Activated CD4-positive, alpha-beta T cell treated with anti-CD3 and anti-CD28 coated beads, Interleukin-2, amount 50 U/mL, for 1 hour (primary cell): Measurements from ENCODE around the gene RPN1.

ENCODE experiments used
- DNase-seq: peaks from one replicate; pipeline ENCODE4 v3.0.0-alpha.2; 2020

Gene RPN1

GRCh38 chr3:128648940-128649663, 1.5 kb downstream of the RPN1 start:
- no peak for DNase-seq

GRCh38 chr3:128648402-128648801, 2.2 kb downstream of the RPN1 start:
- no peak for DNase-seq

- no peak for DNase-seq
These were observed 3.3 kb downstream of the RPN1 start for GRCh38 chr3:128647307-128647706.

- DNase-seq = no peak
These were observed 16.5 kb downstream of the RPN1 start for GRCh38 chr3:128634075-128634611.

GRCh38 chr3:128632301-128632700, 18.3 kb downstream of the RPN1 start:
- DNase-seq = no peak

GRCh38 chr3:128629936-128630335, 20.7 kb downstream of the RPN1 start:
- no peak for DNase-seq

GRCh38 chr3:128625409-128625945, 25.1 kb downstream of the RPN1 start:
- no peak for DNase-seq

- DNase-seq = no peak
These were observed 26.0 kb downstream of the RPN1 start for GRCh38 chr3:128624526-128625138.

GRCh38 chr3:128623762-128624176, 26.8 kb downstream of the RPN1 start:
- DNase-seq = no peak

- DNase-seq = no peak
These were observed 28.7 kb downstream of the RPN1 start for GRCh38 chr3:128621931-128622330.

GRCh38 chr3:128621234-128621633, 29.4 kb downstream of the RPN1 start:
- DNase-seq = no peak

- DNase-seq = no peak
These were observed 30.3 kb downstream of the RPN1 start for GRCh38 chr3:128620268-128620691.

GRCh38 chr3:128619146-128619890, 31.3 kb downstream of the RPN1 start:
- DNase-seq = no peak

GRCh38 chr3:128618398-128618726, 32.3 kb downstream of the RPN1 start:
- no peak for DNase-seq

- DNase-seq = peak; percentile 99
These were observed 32.8 kb downstream of the RPN1 start for GRCh38 chr3:128617557-128618397.

GRCh38 chr3:128617270-128617556, 33.4 kb downstream of the RPN1 start:
- DNase-seq = no peak

- DNase-seq = no peak
These were observed 33.9 kb downstream of the RPN1 start for GRCh38 chr3:128616516-128617269.

- DNase-seq = no peak
These were observed 36.5 kb downstream of the RPN1 start for GRCh38 chr3:128614076-128614475.

GRCh38 chr3:128613083-128613829, 37.4 kb downstream of the RPN1 start:
- DNase-seq = no peak

- DNase-seq = no peak
These were observed 40.1 kb downstream of the RPN1 start for GRCh38 chr3:128610451-128611070.

- no peak for DNase-seq
These were observed 41.3 kb downstream of the RPN1 start for GRCh38 chr3:128609294-128609693.
